Natural killer cell (primary cell): ENCODE data around the gene PGPEP1. TPM values are rescaled to one million over a fixed set of nuclear protein-coding genes. Genes with fewer than 3 reads are reported as not detected.

ENCODE experiments used
- ATAC-seq, 3 donors: fragments of 150-1000 bp in 2 of 3; fragments of 200-7000 bp in 1 of 3; cut with Tn5 transposase; 1 replicate in 1 of 3; 2 replicates in 2 of 3; pipeline ENCODE4 v1.10.0; 2021; ENCODE audit warnings: mild to moderate bottlenecking in 2 of 3, moderate library complexity in 2 of 3
- DNase-seq, 2 donors: peaks; one replicate each; pipeline versions ENCODE4 v3.0.0 to v3.0.0-alpha.2; 2013 to 2021; ENCODE audit warnings: mixed read lengths in 1 of 2
- H3K27ac ChIP-seq: one replicate; pipeline ENCODE4 v1.5.1; 2013; ENCODE audit warnings: mild to moderate bottlenecking, low read length
- H3K27me3 ChIP-seq: one replicate; pipeline ENCODE4 v1.6.1; 2013; ENCODE audit warnings: low read length; ENCODE audit not compliant: control insufficient read depth, insufficient read depth
- H3K36me3 ChIP-seq: one replicate; pipeline ENCODE4 v1.6.1; 2013; ENCODE audit warnings: low read length; ENCODE audit not compliant: control insufficient read depth, insufficient read depth
- H3K4me1 ChIP-seq: one replicate; pipeline ENCODE4 v1.6.1; 2013; ENCODE audit warnings: low read length; ENCODE audit not compliant: control insufficient read depth, insufficient read depth
- H3K4me3 ChIP-seq: one replicate; pipeline ENCODE4 v1.5.1; 2013; ENCODE audit warnings: low read length
- H3K9me3 ChIP-seq: one replicate; pipeline ENCODE4 v1.6.1; 2013; ENCODE audit warnings: low read length; ENCODE audit not compliant: control insufficient read depth, insufficient read depth
- H3K27ac Mint-ChIP-seq, 2 donors: one replicate each; pipeline ENCODE4 v1.8.0; 2022; ENCODE audit warnings: mild to moderate bottlenecking in 2 of 2, mixed read lengths in 2 of 2, moderate library complexity in 1 of 2
- H3K27me3 Mint-ChIP-seq, 2 donors: one replicate each; pipeline ENCODE4 v1.8.0; 2022; ENCODE audit warnings: low read depth in 2 of 2, mixed read lengths in 2 of 2
- H3K36me3 Mint-ChIP-seq: one replicate; pipeline ENCODE4 v1.8.0; 2022; ENCODE audit warnings: mixed read lengths
- H3K4me1 Mint-ChIP-seq, 2 donors: one replicate each; pipeline ENCODE4 v1.8.0; 2022; ENCODE audit warnings: mixed read lengths in 2 of 2
- H3K4me3 Mint-ChIP-seq: one replicate; pipeline ENCODE4 v1.8.0; 2022; ENCODE audit warnings: mild to moderate bottlenecking, moderate library complexity, mixed read lengths
- H3K9me3 Mint-ChIP-seq, 2 donors: one replicate each; pipeline ENCODE4 v1.8.0; 2022; ENCODE audit warnings: mixed read lengths in 2 of 2
- CTCF ChIP-seq: fragments of 200-600 bp; IDR thresholded peaks from one replicate; pipeline ENCODE4 v1.8.0; 2022; ENCODE audit warnings: antibody characterized with exemption
- WGBS: methylation state at CpG from one replicate; pipeline ENCODE4 v1.1.7; 2013; ENCODE audit warnings: missing lambda C conversion rate; ENCODE audit not compliant: insufficient coverage; 5-methylcytosine and 5-hydroxymethylcytosine counted together
- intact Hi-C: fragments of 100-400 bp; cut with micrococcal nuclease; formaldehyde crosslinking; loops from one replicate; pipeline ENCODE4 v1.14.2; 2022
- total RNA-seq, 4 donors: library from RNA; stranded (reverse); fragments of 120-200 nt in 1 of 4; gene quantifications; one replicate each; pipeline versions ENCODE4 v1.2.3 to v1.2.4, GENCODE V29; 2013 to 2022

Gene PGPEP1
- total RNA-seq, 3 donors from 2014 or later (not counting 1 experiment from before 2014, with no cell fraction given) = 69.1 to 73.3 (median 71.0) TPM

GRCh38 chr19:18391509-18392075, 51.2 kb downstream of the PGPEP1 start:
- DNase-seq (no peak), ATAC-seq (no peak)
- Histone ChIP-seq H3K4me1 (peaks cover 40% of the 10 kb centered on the region), H3K4me3 (no peak overlapping the region), H3K36me3 (no peaks in the 10 kb centered on the region), H3K27ac (no peak overlapping the region), H3K27me3 (peaks cover 6% of the 10 kb centered on the region), H3K9me3 (no peaks in the 10 kb centered on the region)
- Mint-ChIP-seq H3K4me3 (no peak overlapping the region), H3K27me3 (peaks cover 0 to 3% of the 10 kb centered on the region in 2 donors), H3K36me3 (no peaks in the 10 kb centered on the region), H3K27ac (no peak overlapping the region), H3K9me3 (no peaks in the 10 kb centered on the region), H3K4me1 (peaks cover 5 to 18% of the 10 kb centered on the region in 2 donors)
- WGBS = 83% methylated on average over 9 of the region's 9 CpGs
- TF ChIP-seq CTCF = no peak
- intact Hi-C loops = no loop called here

- H3K4me3 ChIP-seq = no peak overlapping the region
- no peaks in the 10 kb centered on the region for H3K36me3 ChIP-seq
- H3K4me1 ChIP-seq = peaks cover 40% of the 10 kb centered on the region
- H3K27me3 Mint-ChIP-seq = peaks cover 0 to 3% of the 10 kb centered on the region in 2 donors
- H3K36me3 Mint-ChIP-seq = no peaks in the 10 kb centered on the region
- no peak for TF ChIP-seq CTCF
- no peaks in the 10 kb centered on the region for H3K27me3 ChIP-seq
- DNase-seq (no peak), ATAC-seq (peak in 1 of 3 donors; percentile 30)
- H3K27ac Mint-ChIP-seq = no peak overlapping the region
- H3K4me1 Mint-ChIP-seq = peaks cover 10 to 21% of the 10 kb centered on the region in 2 donors
- H3K4me3 Mint-ChIP-seq = no peak overlapping the region
- no peaks in the 10 kb centered on the region for H3K9me3 Mint-ChIP-seq
- H3K27ac ChIP-seq = peak overlapping the region; percentile 29
- intact Hi-C loops = no loop called here
- 18% methylated on average over 7 of the region's 11 CpGs for WGBS
- no peaks in the 10 kb centered on the region for H3K9me3 ChIP-seq
Measured at GRCh38 chr19:18392417-18392816, 52.0 kb downstream of the PGPEP1 start.

GRCh38 chr19:18392926-18393325, 52.5 kb downstream of the PGPEP1 start:
- DNase-seq (no peak), ATAC-seq (no peak)
- intact Hi-C loops = no loop called here
- H3K27me3 Mint-ChIP-seq = peaks cover 0 to 3% of the 10 kb centered on the region in 2 donors
- H3K4me1 Mint-ChIP-seq = peaks cover 16 to 21% of the 10 kb centered on the region in 2 donors
- WGBS = 34% methylated on average over 5 of the region's 5 CpGs
- no peaks in the 10 kb centered on the region for H3K36me3 Mint-ChIP-seq
- no peaks in the 10 kb centered on the region for H3K36me3 ChIP-seq
- H3K4me3 Mint-ChIP-seq = no peak overlapping the region
- H3K27ac Mint-ChIP-seq = no peak overlapping the region
- H3K27ac ChIP-seq = peak overlapping the region; percentile 29
- no peak for TF ChIP-seq CTCF
- H3K27me3 ChIP-seq = peaks cover 4% of the 10 kb centered on the region
- no peaks in the 10 kb centered on the region for H3K9me3 Mint-ChIP-seq
- H3K9me3 ChIP-seq = no peaks in the 10 kb centered on the region
- H3K4me1 ChIP-seq = peaks cover 40% of the 10 kb centered on the region
- no peak overlapping the region for H3K4me3 ChIP-seq

GRCh38 chr19:18393836-18394235, 53.4 kb downstream of the PGPEP1 start:
- Histone ChIP-seq H3K36me3 (no peaks in the 10 kb centered on the region), H3K27me3 (peaks cover 4% of the 10 kb centered on the region), H3K4me1 (peaks cover 38% of the 10 kb centered on the region), H3K9me3 (no peaks in the 10 kb centered on the region), H3K4me3 (no peak overlapping the region), H3K27ac (no peak overlapping the region)
- Mint-ChIP-seq H3K36me3 (no peaks in the 10 kb centered on the region), H3K9me3 (no peaks in the 10 kb centered on the region), H3K27me3 (peaks cover 0 to 3% of the 10 kb centered on the region in 2 donors), H3K4me3 (no peak overlapping the region), H3K27ac (peak overlapping the region in 1 of 2 donors; percentile 33), H3K4me1 (peaks cover 11 to 15% of the 10 kb centered on the region in 2 donors)
- no peak for TF ChIP-seq CTCF
- DNase-seq (no peak), ATAC-seq (no peak)
- intact Hi-C loops = no loop called here
- 65% methylated on average over 7 of the region's 7 CpGs for WGBS
